HEK293T (cell line): ENCODE results near the gene TFEB.

Experiments used
- ARNT ChIP-seq: fragments of 450-650 bp; IDR thresholded peaks from 2 replicates; pipeline ENCODE4 v1.6.1; 2017; ENCODE audit warnings: mild to moderate bottlenecking
- BHLHE40 ChIP-seq: fragments of 450-650 bp; IDR thresholded peaks from 2 replicates; pipeline ENCODE4 v1.6.1; 2016; ENCODE audit warnings: mild to moderate bottlenecking, moderate library complexity, borderline replicate concordance
- FOXA1 ChIP-seq: fragments of 450-650 bp; IDR thresholded peaks from 2 replicates; pipeline ENCODE4 v1.6.1; 2016; ENCODE audit warnings: mild to moderate bottlenecking
- SUZ12 ChIP-seq: fragments of 450-650 bp; IDR thresholded peaks from 2 replicates; pipeline ENCODE4 v1.6.1; 2016; ENCODE audit warnings: mild to moderate bottlenecking
- TF ChIP-seq, protein P1 (sequence below): fragments of 450-650 bp; IDR thresholded peaks from 2 replicates; pipeline ENCODE4 v1.6.1; 2016

DNA sequence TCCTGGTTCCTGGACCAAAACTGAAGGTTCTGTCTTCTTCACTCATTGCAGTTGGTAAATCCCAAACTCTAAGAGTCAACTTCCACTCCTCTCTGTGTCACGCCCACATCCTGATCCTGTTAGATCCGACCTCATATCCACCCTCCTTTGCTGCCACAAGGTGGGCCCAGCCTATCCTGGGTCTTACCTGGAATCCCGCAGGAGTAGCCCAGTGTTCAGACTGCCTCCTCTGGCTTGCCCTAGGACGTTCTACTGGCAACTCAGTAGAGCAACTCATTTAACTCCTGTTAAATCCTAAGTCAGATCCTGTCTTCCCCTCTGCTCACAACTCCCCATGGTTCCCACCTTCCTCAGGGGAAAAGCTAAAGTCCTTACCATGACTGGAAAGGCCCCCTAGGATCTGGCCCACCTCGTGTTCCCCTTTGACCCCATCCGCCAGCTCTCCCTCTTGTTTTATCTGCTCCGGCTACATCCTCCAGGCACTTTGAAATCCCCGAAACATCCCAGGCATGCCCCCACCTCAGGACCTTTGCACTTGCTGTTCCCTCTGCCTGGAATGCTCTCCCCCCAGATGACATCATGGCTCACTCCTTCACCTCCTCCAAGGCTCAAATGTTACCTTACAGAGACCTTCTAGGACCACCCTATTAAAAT lies 43.9 kb downstream of the TFEB start:
- TF ChIP-seq, protein P1, sequence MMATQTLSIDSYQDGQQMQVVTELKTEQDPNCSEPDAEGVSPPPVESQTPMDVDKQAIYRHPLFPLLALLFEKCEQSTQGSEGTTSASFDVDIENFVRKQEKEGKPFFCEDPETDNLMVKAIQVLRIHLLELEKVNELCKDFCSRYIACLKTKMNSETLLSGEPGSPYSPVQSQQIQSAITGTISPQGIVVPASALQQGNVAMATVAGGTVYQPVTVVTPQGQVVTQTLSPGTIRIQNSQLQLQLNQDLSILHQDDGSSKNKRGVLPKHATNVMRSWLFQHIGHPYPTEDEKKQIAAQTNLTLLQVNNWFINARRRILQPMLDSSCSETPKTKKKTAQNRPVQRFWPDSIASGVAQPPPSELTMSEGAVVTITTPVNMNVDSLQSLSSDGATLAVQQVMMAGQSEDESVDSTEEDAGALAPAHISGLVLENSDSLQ: no peak
- no peak for TF ChIP-seq SUZ12
- no peak for TF ChIP-seq FOXA1
- TF ChIP-seq BHLHE40: no peak
- no peak for TF ChIP-seq ARNT
